HepG2 (cell line): ENCODE measurements around the gene TCEANC2. TPM values are rescaled to one million over a fixed set of nuclear protein-coding genes. Genes with fewer than 3 reads are reported as not detected.

Experiments
- ATAC-seq: fragments of 200-7000 bp; cut with Tn5 transposase; 3 replicates; pipeline ENCODE4 v1.9.1; 2020; ENCODE audit warnings: mild to moderate bottlenecking, moderate library complexity
- BruUV-seq: library from RNA; stranded (reverse); fragments of 400-500 nt; replicated peaks from 2 replicates; lab custom pipeline; 2021; lab: Mats Ljungman, UMichigan
- CTCF ChIA-PET: fragments of 300-600 bp; formaldehyde crosslinking; extraction: SDS; loops from one replicate; lab custom pipeline; 2021; ENCODE audit warnings: low total read pairs, inconsistent platforms, low intra/inter-chr PET ratio; lab: Yijun Ruan, JAX
- POLR2A ChIA-PET: fragments of 350-600 bp; sonication (Branson Sonifier 250); formaldehyde crosslinking; loops from one replicate; lab custom pipeline; 2020; ENCODE audit warnings: antibody characterized with exemption, inconsistent platforms; lab: Yijun Ruan, JAX
- DNase-seq: peaks from one replicate; pipeline ENCODE4 v3.0.0-alpha.2; 2015; ENCODE audit warnings: low spot score
- FAIRE-seq: peaks from 3 replicates; lab custom pipeline; 2011; peaks lifted over from hg19 to GRCh38; lab: Jason Lieb, UNC
- H2AFZ ChIP-seq: one replicate; pipeline ENCODE4 v1.6.1; 2011; ENCODE audit warnings: low read length, inconsistent platforms
- H3K27ac ChIP-seq: fragments of 300-600 bp; 3 replicates; pipeline ENCODE4 v1.8.0; 2011; ENCODE audit warnings: mixed run types, mild to moderate bottlenecking, mixed read lengths, low read length, inconsistent platforms; ENCODE audit not compliant: insufficient read depth; ENCODE audit errors: extremely low read length
- H3K27me3 ChIP-seq, 2 experiments: fragments of 200-600 bp in 1 of 2; 2 replicates in 1 of 2; 3 replicates in 1 of 2; pipeline versions ENCODE4 v1.6.0 to v1.8.0; 2011; ENCODE audit warnings: low read length in 2 of 2, mild to moderate bottlenecking in 2 of 2, moderate library complexity in 2 of 2, inconsistent platforms in 1 of 2; ENCODE audit not compliant: insufficient read depth in 2 of 2, control insufficient read depth in 1 of 2
- H3K36me3 ChIP-seq, 2 experiments: fragments of 200-600 bp in 1 of 2; replicated peaks in 1 of 2; 2 replicates in 1 of 2; 3 replicates in 1 of 2; pipeline versions ENCODE4 v1.5.1 to v1.8.0; 2011; ENCODE audit warnings: low read length in 2 of 2, inconsistent platforms in 1 of 2; ENCODE audit not compliant: insufficient read depth in 2 of 2, control insufficient read depth in 1 of 2
- H3K4me1 ChIP-seq: 2 replicates; pipeline ENCODE4 v1.5.1; 2012; ENCODE audit warnings: low read length, inconsistent platforms; ENCODE audit not compliant: insufficient read depth
- H3K4me2 ChIP-seq: 2 replicates; pipeline ENCODE4 v1.6.0; 2011; ENCODE audit warnings: low read depth, low read length, inconsistent platforms
- H3K4me3 ChIP-seq, 3 experiments: fragments of 200-600 bp in 1 of 3; sonication (generic), shearing (Covaris generic) in 1 of 3; replicated peaks in 1 of 3; 2 replicates each; pipeline ENCODE4 v1.5.1; 2011 to 2016; ENCODE audit warnings: low read length in 3 of 3, inconsistent platforms in 2 of 3, low read depth in 2 of 3, mild to moderate bottlenecking in 2 of 3, control low read depth in 1 of 3, mixed read lengths in 1 of 3; ENCODE audit not compliant: insufficient read depth in 1 of 3
- H3K79me2 ChIP-seq: one replicate; pipeline ENCODE4 v1.6.1; 2011; ENCODE audit warnings: low read length, inconsistent platforms; ENCODE audit not compliant: insufficient read depth
- H3K9ac ChIP-seq: 2 replicates; pipeline ENCODE4 v1.6.0; 2011; ENCODE audit warnings: mild to moderate bottlenecking, low read depth, low read length, inconsistent platforms; ENCODE audit not compliant: insufficient read depth
- H3K9me3 ChIP-seq: 2 replicates; pipeline ENCODE4 v1.5.1; 2012; ENCODE audit warnings: mild to moderate bottlenecking, low read length
- H4K20me1 ChIP-seq: 2 replicates; pipeline ENCODE4 v1.6.0; 2011; ENCODE audit warnings: inconsistent platforms, mild to moderate bottlenecking, low read length, moderate library complexity; ENCODE audit not compliant: insufficient read depth
- ATF7-NPFF ChIP-seq: sonication (generic); formaldehyde crosslinking; IDR thresholded peaks from 2 replicates; pipeline ENCODE4 v1.8.1; 2023; ENCODE audit warnings: mild to moderate bottlenecking, low read depth, missing genetic modification reagents, moderate library complexity
- ATRX ChIP-seq: sonication (generic); formaldehyde crosslinking; IDR thresholded peaks from 2 replicates; pipeline ENCODE4 v1.4.0; 2020; ENCODE audit warnings: missing genetic modification reagents, borderline replicate concordance
- FOXK1 ChIP-seq: sonication (generic); formaldehyde crosslinking; IDR thresholded peaks from 2 replicates; pipeline ENCODE4 v1.4.0; 2020; ENCODE audit warnings: low read depth, missing genetic modification reagents, borderline replicate concordance
- HOXA3 ChIP-seq: sonication (generic); formaldehyde crosslinking; IDR thresholded peaks from 2 replicates; pipeline ENCODE4 v1.5.0; 2020; ENCODE audit warnings: missing genetic modification reagents
- NCOA1 ChIP-seq: sonication (generic); formaldehyde crosslinking; IDR thresholded peaks from 2 replicates; pipeline ENCODE4 v1.9.0; 2021; ENCODE audit warnings: missing genetic modification reagents
- POLR2AphosphoS2 ChIP-seq: IDR thresholded peaks from 2 replicates; pipeline ENCODE4 v1.6.1; 2011; ENCODE audit warnings: low read depth, low read length, improper control_type of control experiment
- RCOR2 ChIP-seq: IDR thresholded peaks from 2 replicates; pipeline ENCODE4 v1.6.1; 2016; ENCODE audit warnings: missing biosample characterization, missing genetic modification reagents
- SP140L ChIP-seq: sonication (generic); formaldehyde crosslinking; IDR thresholded peaks from 2 replicates; pipeline ENCODE4 v1.4.0; 2020; ENCODE audit warnings: missing genetic modification reagents, borderline replicate concordance
- WGBS: methylation state at CpG from one replicate; pipeline ENCODE4 v1.1.6; 2017; ENCODE audit warnings: low lambda C conversion rate; 5-methylcytosine and 5-hydroxymethylcytosine counted together
- in situ Hi-C: cut with HindIII; loops from 2 replicates; pipeline ENCODE4 v1.10.0; 2017; ENCODE audit warnings: low pct_unique_long_range_greater_than_20kb; ENCODE audit not compliant: extremely low pct_ligation_motif_present
- intact Hi-C: fragments of 100-400 bp; cut with micrococcal nuclease; formaldehyde crosslinking; loops from one replicate; pipeline ENCODE4 v1.10.0; 2022; ENCODE audit not compliant: unreplicated experiment
- polyA plus RNA-seq, 8 experiments: library from polyadenylated mRNA; depleted of rRNA in 3 of 8; stranded (reverse) in 7 of 8; unstranded in 1 of 8; fragments of >200 nt; fragmentation: Illumina TruSeq in 4 of 8; extraction: Trizol in 4 of 8; gene quantifications; 2 replicates each; pipeline versions ENCODE4 v1.2.1 to v1.2.3, GENCODE V29; 2011 to 2016; ENCODE audit warnings: low read depth in 4 of 8, missing spikeins in 1 of 8, mixed read lengths in 1 of 8; ENCODE audit not compliant: insufficient read depth in 1 of 8
- total RNA-seq, 5 experiments: library from RNA; depleted of rRNA; stranded (reverse); fragments of >200 nt; fragmentation: Illumina TruSeq; extraction: Trizol; gene quantifications; 2 replicates each; pipeline ENCODE4 v1.2.3, GENCODE V29; 2016; ENCODE audit warnings: low read depth in 1 of 5
- TF ChIP-seq, protein P1 (sequence below): sonication (generic); formaldehyde crosslinking; conservative IDR thresholded peaks from 2 replicates; pipeline ENCODE4 v1.8.0; 2022; ENCODE audit warnings: missing genetic modification reagents
- TF ChIP-seq, protein P2 (sequence below): sonication (generic); formaldehyde crosslinking; IDR thresholded peaks from 2 replicates; pipeline ENCODE4 v1.5.0; 2020; ENCODE audit warnings: missing genetic modification reagents
- TF ChIP-seq, protein P3 (sequence below): sonication (generic); formaldehyde crosslinking; IDR thresholded peaks from 2 replicates; pipeline ENCODE4 v1.5.0; 2020; ENCODE audit warnings: missing genetic modification reagents, mild to moderate bottlenecking, borderline replicate concordance

The TCEANC2 gene
- total and polyA plus RNA-seq, 2 of the 13 experiments (the other 11 are each of a cell fraction or from before 2014, with no cell fraction given), result 3.8 to 5.0 TPM

DNA sequence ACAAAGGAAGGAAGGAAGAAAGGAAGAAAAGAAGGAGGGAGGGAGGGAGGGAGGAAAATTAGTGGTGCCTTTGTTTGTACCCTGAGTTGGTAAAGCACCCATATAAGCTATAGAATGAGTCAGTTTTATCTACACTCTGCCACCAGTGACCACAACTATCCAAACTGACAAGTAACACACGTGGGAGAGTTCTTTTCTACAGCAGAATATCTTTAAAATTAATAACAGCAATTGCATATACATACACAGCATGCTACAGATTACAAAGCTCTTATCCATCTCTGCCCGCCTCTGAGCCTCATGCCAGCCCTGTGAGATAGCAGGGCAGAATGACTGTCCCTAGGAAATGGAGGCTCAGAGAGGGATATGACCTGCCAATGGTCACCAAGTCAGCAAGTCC lies 79.1 kb downstream of the TCEANC2 start (continued):
- TF ChIP-seq, protein P1, sequence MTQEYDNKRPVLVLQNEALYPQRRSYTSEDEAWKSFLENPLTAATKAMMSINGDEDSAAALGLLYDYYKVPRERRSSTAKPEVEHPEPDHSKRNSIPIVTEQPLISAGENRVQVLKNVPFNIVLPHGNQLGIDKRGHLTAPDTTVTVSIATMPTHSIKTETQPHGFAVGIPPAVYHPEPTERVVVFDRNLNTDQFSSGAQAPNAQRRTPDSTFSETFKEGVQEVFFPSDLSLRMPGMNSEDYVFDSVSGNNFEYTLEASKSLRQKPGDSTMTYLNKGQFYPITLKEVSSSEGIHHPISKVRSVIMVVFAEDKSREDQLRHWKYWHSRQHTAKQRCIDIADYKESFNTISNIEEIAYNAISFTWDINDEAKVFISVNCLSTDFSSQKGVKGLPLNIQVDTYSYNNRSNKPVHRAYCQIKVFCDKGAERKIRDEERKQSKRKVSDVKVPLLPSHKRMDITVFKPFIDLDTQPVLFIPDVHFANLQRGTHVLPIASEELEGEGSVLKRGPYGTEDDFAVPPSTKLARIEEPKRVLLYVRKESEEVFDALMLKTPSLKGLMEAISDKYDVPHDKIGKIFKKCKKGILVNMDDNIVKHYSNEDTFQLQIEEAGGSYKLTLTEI (CRISPR knock-in tag), result no peak

DNA sequence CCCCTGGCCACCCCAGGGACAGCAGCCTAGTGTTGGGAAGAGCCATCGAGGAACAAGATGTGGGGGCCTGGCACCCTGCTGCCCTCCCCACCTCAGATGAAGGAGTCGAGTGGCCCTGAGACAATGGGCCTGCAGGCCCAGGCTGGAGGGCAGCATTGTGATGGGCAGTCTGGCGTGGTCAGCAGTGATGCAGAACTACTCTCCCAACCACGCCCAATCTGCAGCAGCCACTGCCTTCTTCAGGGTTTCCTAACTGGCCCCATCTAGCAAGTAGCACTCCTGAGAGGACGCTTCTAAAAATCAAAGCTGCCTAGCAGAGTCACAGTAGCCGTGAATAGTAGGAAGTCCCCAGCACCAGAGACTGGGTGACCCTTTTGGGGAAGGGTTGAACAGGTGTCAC lies 80.9 kb downstream of the TCEANC2 start:
- ChIA-PET POLR2A (no interaction called here), CTCF (no interaction called here)
- H3K27ac ChIP-seq, result no peak overlapping the region
- peaks cover 27% of the 10 kb centered on the region for H3K4me1 ChIP-seq
- H3K4me2 ChIP-seq, result no peak overlapping the region
- no peak overlapping the region for H3K9ac ChIP-seq
- in situ Hi-C loops (no loop called here), intact Hi-C loops (no loop called here)
- 5% methylated on average over 3 of the region's 6 CpGs for WGBS
- no peaks in the 10 kb centered on the region for H4K20me1 ChIP-seq
- H3K4me3 ChIP-seq, result no peak overlapping the region
- DNase-seq (no peak), FAIRE-seq (no peak), ATAC-seq (no peak)
- peaks cover 0 to 10% of the 10 kb centered on the region in 2 experiments; a peak in 2 of 5 replicates for H3K27me3 ChIP-seq
- H2AFZ ChIP-seq, result no peak overlapping the region
- no peaks in the 10 kb centered on the region for H3K79me2 ChIP-seq
- BruUV-seq, result no TSS peak
- no peaks in the 10 kb centered on the region for H3K36me3 ChIP-seq
- no peaks in the 10 kb centered on the region for H3K9me3 ChIP-seq
- no peak for TF ChIP-seq POLR2AphosphoS2
- no peak for TF ChIP-seq ATRX
- TF ChIP-seq SP140L (CRISPR knock-in tag), result no peak
- TF ChIP-seq FOXK1 (CRISPR knock-in tag), result no peak
- no peak for TF ChIP-seq ATF7-NPFF (CRISPR knock-in tag)
- TF ChIP-seq HOXA3 (CRISPR knock-in tag), result no peak
- TF ChIP-seq, protein P2, sequence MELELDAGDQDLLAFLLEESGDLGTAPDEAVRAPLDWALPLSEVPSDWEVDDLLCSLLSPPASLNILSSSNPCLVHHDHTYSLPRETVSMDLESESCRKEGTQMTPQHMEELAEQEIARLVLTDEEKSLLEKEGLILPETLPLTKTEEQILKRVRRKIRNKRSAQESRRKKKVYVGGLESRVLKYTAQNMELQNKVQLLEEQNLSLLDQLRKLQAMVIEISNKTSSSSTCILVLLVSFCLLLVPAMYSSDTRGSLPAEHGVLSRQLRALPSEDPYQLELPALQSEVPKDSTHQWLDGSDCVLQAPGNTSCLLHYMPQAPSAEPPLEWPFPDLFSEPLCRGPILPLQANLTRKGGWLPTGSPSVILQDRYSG (CRISPR knock-in tag), result no peak
- no peak for TF ChIP-seq RCOR2 (CRISPR knock-in tag)
- TF ChIP-seq, protein P3, sequence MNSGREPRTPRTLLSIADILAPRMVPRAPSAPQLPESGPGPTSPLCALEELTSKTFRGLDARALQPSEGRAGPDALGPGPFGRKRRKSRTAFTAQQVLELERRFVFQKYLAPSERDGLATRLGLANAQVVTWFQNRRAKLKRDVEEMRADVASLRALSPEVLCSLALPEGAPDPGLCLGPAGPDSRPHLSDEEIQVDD (CRISPR knock-in tag), result no peak
- no peak for TF ChIP-seq NCOA1 (CRISPR knock-in tag)
